Measurements from ENCODE around the gene IGF1R.

- TF ChIP-seq CTCF (conservative IDR thresholded peaks at IDR 0.05; ENCODE audit: low read depth, low read length) (no peak), EZH2phosphoT487 (IDR thresholded peaks at IDR 0.05; ENCODE audit: borderline replicate concordance, low read length) (no peak), EZH2 (IDR thresholded peaks at IDR 0.05; ENCODE audit: low read length, unreplicated experiment) (no peak)
These were observed 287.4 kb downstream of the IGF1R start for GRCh38 chr15:98935736-98936135.
